Right atrium auricular region (tissue), 2 donors: ENCODE results near the gene WDR43. TPM values are rescaled to one million over a fixed set of nuclear protein-coding genes. Genes with fewer than 3 reads are reported as not detected.

Experiments used
- DNase-seq: peaks from one replicate; pipeline ENCODE4 v3.0.0-alpha.2; 2019; ENCODE audit warnings: low spot score
- H3K27ac ChIP-seq, 2 donors: fragments of 200-600 bp; sonication (generic); 1 replicate in 1 of 2; 2 replicates in 1 of 2; pipeline ENCODE4 v1.5.1; 2016 to 2019
- H3K27me3 ChIP-seq, 2 donors: fragments of 200-600 bp; sonication (generic); one replicate each; pipeline versions ENCODE4 v1.5.1 to v1.6.0; 2017 to 2019
- H3K36me3 ChIP-seq: fragments of 200-600 bp; sonication (generic); one replicate; pipeline ENCODE4 v1.5.1; 2016
- H3K4me1 ChIP-seq, 2 donors: fragments of 200-600 bp; sonication (generic); one replicate each; pipeline versions ENCODE4 v1.5.1 to v1.6.0; 2017 to 2019
- H3K4me3 ChIP-seq, 2 donors: fragments of 200-600 bp; sonication (generic); 1 replicate in 1 of 2; 2 replicates in 1 of 2; pipeline ENCODE4 v1.5.1; 2017 to 2019; ENCODE audit warnings: mild to moderate bottlenecking in 1 of 2, moderate library complexity in 1 of 2
- H3K9me3 ChIP-seq, 2 donors: fragments of 200-600 bp; sonication (generic); one replicate each; pipeline ENCODE4 v1.5.1; 2019
- CTCF ChIP-seq, 2 donors: fragments of 200-600 bp; sonication (generic); IDR thresholded peaks; one replicate each; pipeline ENCODE4 v1.5.1; 2019; ENCODE audit warnings: antibody characterized with exemption in 2 of 2
- total RNA-seq, 2 donors: library from RNA; depleted of rRNA; stranded (reverse); fragments of >200 nt; gene quantifications; one replicate each; pipeline ENCODE4 v1.1.0, GENCODE V29; 2016

WDR43 gene
- total RNA-seq, 2 donors from 2014 or later, result 17.8 to 18.9 TPM

- Histone ChIP-seq H3K9me3 (no peaks in the 10 kb centered on the region), H3K27me3 (no peaks in the 10 kb centered on the region), H3K36me3 (no peaks in the 10 kb centered on the region), H3K27ac (peak overlapping the region in 1 of 2 donors; percentile 40), H3K4me1 (peaks cover 0 to 20% of the 10 kb centered on the region in 2 donors), H3K4me3 (no peak overlapping the region)
- no peak for DNase-seq
- no peak for TF ChIP-seq CTCF (IDR thresholded peaks at IDR 0.05)
These were observed 96.6 kb downstream of the WDR43 start for GRCh38 chr2:28991021-28991420.

- Histone ChIP-seq H3K9me3 (no peaks in the 10 kb centered on the region), H3K4me3 (no peak overlapping the region), H3K27ac (peak overlapping the region in 1 of 2 donors; percentile 40), H3K27me3 (no peaks in the 10 kb centered on the region), H3K36me3 (no peaks in the 10 kb centered on the region), H3K4me1 (peaks cover 0 to 20% of the 10 kb centered on the region in 2 donors)
- DNase-seq, result no peak
- no peak for TF ChIP-seq CTCF (IDR thresholded peaks at IDR 0.05)
These were observed 97.0 kb downstream of the WDR43 start for GRCh38 chr2:28991460-28991859.

- H3K4me3 ChIP-seq, result no peak overlapping the region
- H3K9me3 ChIP-seq, result no peaks in the 10 kb centered on the region
- peaks cover 0 to 20% of the 10 kb centered on the region in 2 donors for H3K4me1 ChIP-seq
- no peak for DNase-seq
- no peak for TF ChIP-seq CTCF (IDR thresholded peaks at IDR 0.05)
- no peaks in the 10 kb centered on the region for H3K36me3 ChIP-seq
- no peak overlapping the region for H3K27ac ChIP-seq
- H3K27me3 ChIP-seq, result no peaks in the 10 kb centered on the region
These were observed 98.9 kb downstream of the WDR43 start for GRCh38 chr2:28993206-28993960.

- H3K36me3 ChIP-seq, result no peaks in the 10 kb centered on the region
- no peak overlapping the region for H3K4me3 ChIP-seq
- H3K4me1 ChIP-seq, result peaks cover 0 to 20% of the 10 kb centered on the region in 2 donors
- no peak overlapping the region for H3K27ac ChIP-seq
- H3K9me3 ChIP-seq, result no peaks in the 10 kb centered on the region
- H3K27me3 ChIP-seq, result no peaks in the 10 kb centered on the region
- TF ChIP-seq CTCF (IDR thresholded peaks at IDR 0.05), result no peak
- no peak for DNase-seq
These were observed 99.6 kb downstream of the WDR43 start for GRCh38 chr2:28994074-28994473.

- Histone ChIP-seq H3K27me3 (no peaks in the 10 kb centered on the region), H3K9me3 (no peaks in the 10 kb centered on the region), H3K27ac (no peak overlapping the region), H3K4me1 (peaks cover 0 to 20% of the 10 kb centered on the region in 2 donors), H3K36me3 (no peaks in the 10 kb centered on the region), H3K4me3 (no peak overlapping the region)
- no peak for DNase-seq
- TF ChIP-seq CTCF (IDR thresholded peaks at IDR 0.05), result no peak
These were observed 100.2 kb downstream of the WDR43 start for GRCh38 chr2:28994679-28995078.
